Common myeloid progenitor, CD34-positive (primary cell): ENCODE data around the gene PLA2G15.
A peak's percentile ranks its signal among the peaks of the same experiment; 100 is the strongest.

Experiments
- CTCF ChIA-PET: fragments of 350-600 bp; sonication (Branson Sonifier 250); formaldehyde crosslinking; loops from one replicate; lab custom pipeline; 2021; ENCODE audit warnings: antibody characterized with exemption; lab: Charles Lee
- POLR2A ChIA-PET: fragments of 350-600 bp; sonication (Branson Sonifier 250); formaldehyde crosslinking; loops from one replicate; lab custom pipeline; 2021; ENCODE audit warnings: antibody characterized with exemption; lab: Charles Lee
- DNase-seq, 3 donors: peaks; one replicate each; pipeline versions ENCODE4 v3.0.0 to v3.0.0-alpha.2; 2013
- H3K27ac ChIP-seq, 2 experiments: 1 replicate in 1 of 2; 2 replicates in 1 of 2; pipeline ENCODE4 v1.7.0; 2013; ENCODE audit warnings: inconsistent platforms in 2 of 2, low read length in 2 of 2, mild to moderate bottlenecking in 2 of 2, low read depth in 1 of 2, moderate library complexity in 1 of 2; ENCODE audit not compliant: severe bottlenecking in 2 of 2, insufficient read depth in 1 of 2, poor library complexity in 1 of 2
- H3K27me3 ChIP-seq, 5 experiments: replicated peaks in 2 of 5; 1 replicate in 3 of 5; 2 replicates in 2 of 5; pipeline versions ENCODE4 v1.6.1 to v1.7.0; 2013; ENCODE audit warnings: low read length in 4 of 5, mild to moderate bottlenecking in 2 of 5, moderate library complexity in 2 of 5, inconsistent platforms in 1 of 5; ENCODE audit not compliant: insufficient read depth in 5 of 5, control insufficient read depth in 4 of 5
- H3K36me3 ChIP-seq, 4 experiments: 1 replicate in 2 of 4; 2 replicates in 2 of 4; pipeline versions ENCODE4 v1.6.1 to v1.7.0; 2013; ENCODE audit warnings: low read length in 3 of 4, control low read depth in 1 of 4, mild to moderate bottlenecking in 1 of 4; ENCODE audit not compliant: control insufficient read depth in 4 of 4, insufficient read depth in 4 of 4
- H3K4me1 ChIP-seq, 4 experiments: 1 replicate in 3 of 4; 2 replicates in 1 of 4; pipeline versions ENCODE4 v1.6.1 to v1.7.1; 2013; ENCODE audit warnings: low read length in 3 of 4, mild to moderate bottlenecking in 3 of 4, control low read depth in 1 of 4, inconsistent platforms in 1 of 4, moderate library complexity in 1 of 4; ENCODE audit not compliant: control insufficient read depth in 4 of 4, insufficient read depth in 4 of 4; ENCODE audit errors: control extremely low read depth in 1 of 4
- H3K4me3 ChIP-seq, 7 experiments: 1 replicate in 4 of 7; 2 replicates in 3 of 7; pipeline versions ENCODE4 v1.5.1 to v1.7.0; 2013; ENCODE audit warnings: mild to moderate bottlenecking in 7 of 7, low read length in 6 of 7, moderate library complexity in 6 of 7, inconsistent platforms in 2 of 7, low read depth in 2 of 7, control low read depth in 1 of 7; ENCODE audit not compliant: insufficient read depth in 4 of 7, control insufficient read depth in 1 of 7; ENCODE audit errors: extremely low read depth in 1 of 7
- H3K9me3 ChIP-seq, 5 experiments: 1 replicate in 4 of 5; 2 replicates in 1 of 5; pipeline versions ENCODE4 v1.6.1 to v1.7.1; 2013; ENCODE audit warnings: low read length in 4 of 5, mild to moderate bottlenecking in 2 of 5, inconsistent platforms in 1 of 5, low read depth in 1 of 5, moderate library complexity in 1 of 5; ENCODE audit not compliant: control insufficient read depth in 4 of 5, insufficient read depth in 2 of 5; ENCODE audit errors: control extremely low read depth in 1 of 5
- WGBS: methylation state at CpG from one replicate; pipeline ENCODE4 v1.1.5; 2013; ENCODE audit not compliant: insufficient coverage; 5-methylcytosine and 5-hydroxymethylcytosine counted together

The PLA2G15 gene

GRCh38 chr16:68265078-68265920, 20.1 kb downstream of the PLA2G15 start:
- Histone ChIP-seq H3K36me3 (peaks cover 0 to 19% (median 4%) of the 10 kb centered on the region in 4 experiments), H3K4me3 (peak overlapping the region; percentile 61 to 88 (median 79)), H3K4me1 (peaks cover 0 to 38% (median 27%) of the 10 kb centered on the region in 4 experiments), H3K27ac (peak overlapping the region; percentile 47 to 64), H3K9me3 (no peaks in the 10 kb centered on the region), H3K27me3 (no peaks in the 10 kb centered on the region)
- 5% methylated on average over 21 of the region's 23 CpGs for WGBS
- DNase-seq, result peak; percentile 34 to 75 (median 72)
- POLR2A ChIA-PET, result interaction anchor here (1.8 kb wide), 1 partner anchor 46 kb away, joined by 10 read pairs; the partner anchor contains the start of genes PRMT7 and SLC7A6OS
- CTCF ChIA-PET, result interaction anchor here (6.5 to 9.0 kb wide), 3 partner anchors 9 to 60 kb away, joined by 79 to 262 read pairs (median 82); no protein-coding TSS in a partner anchor

GRCh38 chr16:68267612-68268405, 22.6 kb downstream of the PLA2G15 start:
- WGBS, result 100% methylated on average over 2 of the region's 6 CpGs
- no peak overlapping the region for H3K27ac ChIP-seq
- CTCF ChIA-PET, result interaction anchor here (0.6 to 1.5 kb wide), 4 partner anchors 11 to 61 kb away, joined by 3 to 4 read pairs (median 3); no protein-coding TSS in a partner anchor
- no peak for DNase-seq
- H3K27me3 ChIP-seq, result no peaks in the 10 kb centered on the region
- POLR2A ChIA-PET, result no interaction called here
- H3K9me3 ChIP-seq, result no peaks in the 10 kb centered on the region
- peaks cover 0 to 32% (median 29%) of the 10 kb centered on the region in 4 experiments for H3K4me1 ChIP-seq
- peaks cover 0 to 23% (median 3%) of the 10 kb centered on the region in 4 experiments for H3K36me3 ChIP-seq
- H3K4me3 ChIP-seq, result no peak overlapping the region

- Histone ChIP-seq H3K9me3 (no peaks in the 10 kb centered on the region), H3K27me3 (no peaks in the 10 kb centered on the region), H3K36me3 (peaks cover 0 to 41% (median 12%) of the 10 kb centered on the region in 4 experiments), H3K27ac (no peak overlapping the region), H3K4me3 (no peak overlapping the region), H3K4me1 (peaks cover 0 to 32% (median 22%) of the 10 kb centered on the region in 4 experiments)
- CTCF ChIA-PET, result interaction anchor here (1.1 to 1.8 kb wide), 3 partner anchors 38 to 59 kb away, joined by 3 to 5 read pairs (median 4); no protein-coding TSS in a partner anchor
- DNase-seq, result no peak
- 100% methylated on average over 3 of the region's 4 CpGs for WGBS
- POLR2A ChIA-PET, result interaction anchor here (0.6 kb wide), 2 partner anchors 16 to 67 kb away, joined by 3 to 4 read pairs; no protein-coding TSS in a partner anchor
Observed at GRCh38 chr16:68269793-68270192, 24.6 kb downstream of the PLA2G15 start.

- ChIA-PET POLR2A (interaction anchor here (0.6 kb wide), 1 partner anchor 66 kb away, joined by 4 read pairs; no protein-coding TSS in a partner anchor), CTCF (interaction anchor here (0.6 to 8.1 kb wide), 3 partner anchors 9 to 86 kb away, joined by 3 to 79 read pairs (median 5); partner anchors contain the start of gene SLC7A6)
- Histone ChIP-seq H3K9me3 (no peaks in the 10 kb centered on the region), H3K27me3 (no peaks in the 10 kb centered on the region), H3K4me3 (no peak overlapping the region), H3K4me1 (peaks cover 0 to 31% (median 20%) of the 10 kb centered on the region in 4 experiments), H3K27ac (no peak overlapping the region), H3K36me3 (peaks cover 0 to 44% (median 13%) of the 10 kb centered on the region in 4 experiments)
- no CpG with 5 or more reads among the region's 1 CpG for WGBS
- no peak for DNase-seq
Observed at GRCh38 chr16:68270353-68270752, 25.2 kb downstream of the PLA2G15 start.

GRCh38 chr16:68272507-68273209, 27.5 kb downstream of the PLA2G15 start:
- 96% methylated on average over 3 of the region's 4 CpGs for WGBS
- Histone ChIP-seq H3K36me3 (peaks cover 0 to 43% (median 13%) of the 10 kb centered on the region in 4 experiments), H3K27me3 (no peaks in the 10 kb centered on the region), H3K4me1 (peaks cover 11 to 39% (median 27%) of the 10 kb centered on the region in 4 experiments), H3K9me3 (no peaks in the 10 kb centered on the region), H3K27ac (no peak overlapping the region), H3K4me3 (no peak overlapping the region)
- POLR2A ChIA-PET, result interaction anchor here (1.1 kb wide), 1 partner anchor 9 kb away, joined by 5 read pairs; the partner anchor contains the start of gene SLC7A6
- no peak for DNase-seq
- CTCF ChIA-PET, result interaction anchor here (0.8 to 8.1 kb wide), 7 partner anchors 7 to 42 kb away, joined by 3 to 79 read pairs (median 4); partner anchors contain the start of genes PLA2G15, PRMT7, SLC7A6 and SLC7A6OS

- POLR2A ChIA-PET, result interaction anchor here (1.1 kb wide), 1 partner anchor 9 kb away, joined by 5 read pairs; the partner anchor contains the start of gene SLC7A6
- WGBS, result 93% methylated on average over 2 of the region's 5 CpGs
- H3K27me3 ChIP-seq, result no peaks in the 10 kb centered on the region
- no peak overlapping the region for H3K4me3 ChIP-seq
- no peak overlapping the region for H3K27ac ChIP-seq
- no peaks in the 10 kb centered on the region for H3K9me3 ChIP-seq
- H3K4me1 ChIP-seq, result peaks cover 11 to 39% (median 27%) of the 10 kb centered on the region in 4 experiments
- H3K36me3 ChIP-seq, result peaks cover 0 to 41% (median 13%) of the 10 kb centered on the region in 4 experiments
- no peak for DNase-seq
- CTCF ChIA-PET, result interaction anchor here (1.1 to 8.1 kb wide), 5 partner anchors 10 to 37 kb away, joined by 3 to 79 read pairs (median 8); partner anchors contain the start of genes PLA2G15, PRMT7, SLC7A6 and SLC7A6OS
Observed at GRCh38 chr16:68273459-68273858, 28.3 kb downstream of the PLA2G15 start.
